Activated CD4-positive, alpha-beta T cell treated with anti-CD3 and anti-CD28 coated beads for 24 hours (primary cell): ENCODE data around the gene PRKG1.
"Not testable (repeated sequence)": the region's sequence is repeated elsewhere in the genome, so short reads cannot be mapped to it uniquely, and the experiment has no call there.

Experiments used
- DNase-seq, 2 donors: peaks; one replicate each; pipeline ENCODE4 v3.0.0-alpha.2; 2020; ENCODE audit warnings: low read depth in 2 of 2

Gene PRKG1

DNA sequence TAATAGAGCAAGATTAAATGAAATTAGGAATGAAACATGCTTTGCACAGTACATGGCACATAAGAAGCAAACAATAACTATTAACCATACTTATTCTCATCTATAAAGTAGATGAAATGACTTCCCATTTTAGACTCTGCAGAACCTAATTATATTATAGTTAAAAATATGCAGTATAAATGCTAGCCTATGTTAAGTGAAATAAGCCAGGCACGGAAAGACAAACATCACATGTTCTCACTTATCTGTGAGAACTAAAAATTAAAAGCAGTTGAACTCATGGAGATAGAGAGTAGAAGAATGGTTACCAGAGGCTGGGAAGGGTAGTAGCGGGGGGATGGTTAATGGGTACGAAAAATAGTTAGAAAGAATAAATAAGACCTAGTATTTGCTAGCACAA lies 247.0 kb downstream of the PRKG1 start:
- no peak for DNase-seq

DNA sequence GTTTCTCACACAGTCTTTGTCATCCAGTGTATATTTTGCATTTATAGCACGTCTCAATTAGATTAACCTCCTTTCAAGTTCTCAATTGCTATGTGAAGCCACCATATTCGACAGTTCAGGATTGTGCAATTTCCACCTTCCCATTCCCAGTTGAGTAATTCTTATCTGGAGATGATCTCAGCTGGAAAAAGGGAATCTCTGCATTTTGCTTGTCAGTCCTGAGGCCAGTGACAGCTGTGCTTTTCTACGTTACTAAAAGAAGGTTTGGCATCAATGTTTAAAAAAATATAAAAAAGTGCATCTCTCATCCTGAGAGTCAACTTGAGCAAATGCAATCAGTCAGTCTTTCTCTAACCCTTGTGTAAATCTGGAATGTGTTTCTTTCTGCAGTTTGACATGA lies 247.7 kb downstream of the PRKG1 start:
- no peak for DNase-seq

- no peak for DNase-seq
Observed at GRCh38 chr10:51325649-51326048, 251.4 kb downstream of the PRKG1 start.

GRCh38 chr10:51326174-51326573 lies 251.9 kb downstream of the PRKG1 start:
- DNase-seq, result no peak

GRCh38 chr10:51327432-51327831 lies 253.1 kb downstream of the PRKG1 start:
- DNase-seq, result no peak

- DNase-seq, result no peak
Observed at GRCh38 chr10:51340366-51340765, 266.1 kb downstream of the PRKG1 start.

GRCh38 chr10:51340845-51341610 lies 266.7 kb downstream of the PRKG1 start:
- DNase-seq, result no peak

- not testable (repeated sequence) for DNase-seq
Observed at GRCh38 chr10:51341745-51342144, 267.5 kb downstream of the PRKG1 start.

GRCh38 chr10:51342381-51342780 lies 268.1 kb downstream of the PRKG1 start:
- no peak for DNase-seq

DNA sequence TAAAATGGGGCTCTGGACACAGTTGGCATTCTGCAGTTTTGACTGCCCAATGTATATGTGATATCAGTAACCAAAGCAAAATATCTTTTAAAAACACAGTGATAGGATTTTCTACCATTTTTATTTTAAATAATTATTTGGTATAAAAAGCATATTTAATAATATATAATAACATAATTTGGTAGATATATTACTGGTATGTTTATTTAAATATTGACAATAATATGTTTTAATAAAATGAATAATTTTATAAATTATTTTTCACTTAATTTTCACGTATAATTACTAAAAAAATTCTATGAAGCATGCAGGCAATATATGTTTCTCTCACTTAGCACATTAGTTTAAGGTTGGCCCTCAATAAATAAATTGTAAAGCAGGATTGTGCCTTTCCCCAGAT lies 269.1 kb downstream of the PRKG1 start:
- no peak for DNase-seq

GRCh38 chr10:51344371-51344770 lies 270.1 kb downstream of the PRKG1 start:
- no peak for DNase-seq

DNA sequence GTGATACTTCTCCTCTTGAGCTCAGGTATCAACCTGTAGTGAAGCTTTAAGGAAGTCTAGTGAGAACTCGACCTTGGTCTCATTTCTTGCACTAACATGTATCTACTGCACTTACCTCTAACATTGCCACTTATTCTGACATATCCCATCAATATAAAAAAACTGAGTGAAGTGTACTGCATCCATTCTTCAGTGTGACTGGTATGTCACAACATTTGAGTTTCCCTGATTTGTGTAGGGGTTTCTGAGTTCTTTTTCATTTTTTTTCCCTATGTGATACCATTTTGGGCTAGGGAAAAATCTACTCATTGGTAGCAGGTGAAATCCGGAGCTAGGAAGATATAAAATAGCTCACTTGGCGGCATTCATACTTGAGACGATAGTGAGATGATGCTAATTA lies 274.3 kb downstream of the PRKG1 start:
- DNase-seq, result no peak

- no peak for DNase-seq
Observed at GRCh38 chr10:51357170-51357569, 282.9 kb downstream of the PRKG1 start.

- DNase-seq, result no peak
Observed at GRCh38 chr10:51358227-51358626, 283.9 kb downstream of the PRKG1 start.

DNA sequence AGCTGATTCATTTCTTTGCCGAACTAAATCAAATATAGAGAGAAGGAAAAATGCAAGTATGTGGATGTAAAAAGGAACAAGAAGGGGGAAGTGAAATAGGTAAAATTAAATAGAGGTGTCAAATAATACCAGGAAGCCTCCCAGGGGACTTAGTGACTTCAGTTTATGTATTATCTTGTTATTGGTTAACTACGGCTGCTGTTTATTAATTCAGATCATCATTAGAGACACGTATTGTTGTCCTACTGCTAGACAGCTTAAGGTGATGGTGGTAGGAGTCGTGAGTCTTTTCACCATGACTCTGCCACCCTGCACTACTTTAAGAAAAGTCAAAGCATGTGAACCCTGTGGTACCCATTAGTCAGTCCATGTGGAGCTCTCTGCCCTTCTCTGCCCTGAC lies 289.1 kb downstream of the PRKG1 start:
- DNase-seq, result no peak

GRCh38 chr10:51364674-51365073 lies 290.4 kb downstream of the PRKG1 start:
- no peak for DNase-seq

DNA sequence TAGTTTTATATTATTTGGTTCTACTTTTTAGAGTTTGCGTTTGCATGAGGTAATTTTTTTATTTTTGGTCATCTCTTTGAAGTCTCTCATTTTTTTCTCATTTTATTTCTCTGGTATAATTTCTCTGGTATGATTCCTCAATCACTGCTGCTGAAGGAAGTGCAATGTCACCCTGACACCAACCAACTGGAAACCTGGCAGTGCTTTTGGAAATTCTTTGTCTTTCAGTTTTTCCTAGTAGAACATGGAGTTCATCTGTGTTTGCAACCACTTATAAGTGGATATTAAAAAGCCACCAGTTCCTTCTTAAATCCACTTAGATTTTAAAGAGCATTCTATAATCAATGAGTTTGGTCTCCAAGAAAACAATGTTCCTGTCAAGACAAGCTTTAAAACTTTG lies 291.8 kb downstream of the PRKG1 start:
- DNase-seq, result no peak

DNA sequence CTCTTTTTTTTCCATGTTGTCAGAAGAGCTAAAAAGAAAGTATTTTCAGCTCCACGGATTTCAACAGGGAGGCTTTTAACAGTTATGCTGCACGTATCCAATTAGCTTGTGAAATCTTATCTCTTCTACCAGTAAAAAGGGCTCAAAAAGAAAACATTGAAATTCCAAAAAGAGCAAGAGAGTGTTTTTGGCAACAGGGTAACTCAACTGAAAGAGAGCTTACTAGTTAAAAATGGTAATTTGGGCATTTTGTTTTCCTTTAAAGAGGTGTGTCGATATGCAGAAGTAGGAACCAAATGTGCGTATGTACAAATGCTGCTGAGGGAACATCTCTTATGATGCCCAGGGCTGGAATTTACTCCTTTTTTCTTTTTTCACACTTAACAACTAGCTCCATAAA lies 292.8 kb downstream of the PRKG1 start:
- no peak for DNase-seq

DNA sequence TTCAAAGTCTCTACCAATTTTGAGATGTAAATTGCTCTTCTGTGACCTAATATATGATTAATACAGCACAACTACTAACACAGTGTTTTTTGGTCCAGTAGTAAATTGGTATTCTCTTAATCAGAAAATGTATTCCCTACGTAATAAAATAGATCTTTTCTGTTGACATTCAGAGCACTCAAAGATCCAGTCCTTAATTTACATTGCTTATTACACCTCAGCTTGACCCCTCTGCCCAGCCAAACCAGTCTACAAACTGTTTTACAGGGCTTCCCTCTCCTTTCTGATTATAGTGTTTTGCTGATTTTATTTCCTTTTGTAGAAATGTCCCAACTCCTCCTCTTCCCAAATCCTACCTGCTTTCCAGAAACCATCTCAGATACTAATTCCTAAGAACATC lies 293.4 kb downstream of the PRKG1 start:
- no peak for DNase-seq

GRCh38 chr10:51368943-51369342 lies 294.7 kb downstream of the PRKG1 start:
- no peak for DNase-seq

DNA sequence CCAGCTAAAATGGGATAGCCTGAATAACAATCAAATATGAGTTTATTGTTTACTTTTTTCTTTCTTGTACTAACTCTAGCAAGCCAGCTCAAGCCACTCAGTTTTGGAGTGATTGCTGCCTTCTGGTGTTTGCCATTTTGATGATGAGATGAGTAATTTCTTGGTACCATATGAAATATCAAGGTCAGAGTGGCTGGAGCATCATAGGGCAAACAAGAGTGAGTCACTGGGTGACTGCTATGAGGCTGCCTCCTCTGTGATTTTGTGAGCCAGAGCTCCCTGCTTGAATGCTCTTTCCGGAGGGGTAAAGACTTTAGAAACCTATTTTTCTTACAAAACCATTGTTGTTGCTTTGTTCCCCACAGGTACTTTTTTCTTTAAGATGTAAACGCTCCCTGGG lies 295.6 kb downstream of the PRKG1 start:
- DNase-seq, result no peak

DNA sequence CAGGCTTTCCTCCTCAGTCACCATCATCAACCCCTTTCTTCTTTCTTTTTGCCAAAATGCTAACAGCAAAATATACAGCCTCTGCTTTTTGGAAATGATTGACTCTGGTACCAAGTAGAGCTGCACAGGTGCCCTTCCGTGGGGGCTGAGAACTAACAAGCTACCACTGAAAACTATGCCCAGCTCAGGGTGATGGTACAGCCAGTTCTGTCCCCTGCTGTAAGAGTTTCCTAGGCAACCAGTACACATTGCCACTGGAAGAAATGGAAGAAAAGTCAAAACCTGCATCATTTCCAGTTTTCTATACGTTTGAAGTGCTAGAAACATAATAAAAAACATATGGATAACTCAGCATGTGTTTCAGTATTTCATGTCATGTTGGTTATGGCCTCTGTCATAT lies 297.5 kb downstream of the PRKG1 start:
- no peak for DNase-seq

DNA sequence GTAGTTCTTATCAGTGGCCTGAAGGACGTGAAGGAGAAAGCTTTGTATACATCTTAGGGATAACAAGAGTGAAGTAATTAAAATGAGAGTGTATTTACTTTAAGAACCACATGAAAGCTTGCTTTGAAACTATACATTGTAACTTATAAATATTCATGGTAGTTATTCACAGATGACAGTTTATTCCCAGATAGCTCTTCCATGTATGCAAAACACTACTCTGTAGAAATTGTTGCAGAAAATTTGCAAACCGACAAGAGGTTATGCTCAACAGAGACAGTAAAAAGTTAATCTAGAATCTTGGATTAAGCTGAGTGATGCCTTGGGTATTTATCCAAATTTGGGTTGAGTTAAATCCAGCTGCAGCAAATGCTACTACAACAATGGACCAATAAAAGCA lies 301.5 kb downstream of the PRKG1 start:
- DNase-seq, result no peak
